ENCODE results near the gene ATF7.

ATF7 gene

DNA sequence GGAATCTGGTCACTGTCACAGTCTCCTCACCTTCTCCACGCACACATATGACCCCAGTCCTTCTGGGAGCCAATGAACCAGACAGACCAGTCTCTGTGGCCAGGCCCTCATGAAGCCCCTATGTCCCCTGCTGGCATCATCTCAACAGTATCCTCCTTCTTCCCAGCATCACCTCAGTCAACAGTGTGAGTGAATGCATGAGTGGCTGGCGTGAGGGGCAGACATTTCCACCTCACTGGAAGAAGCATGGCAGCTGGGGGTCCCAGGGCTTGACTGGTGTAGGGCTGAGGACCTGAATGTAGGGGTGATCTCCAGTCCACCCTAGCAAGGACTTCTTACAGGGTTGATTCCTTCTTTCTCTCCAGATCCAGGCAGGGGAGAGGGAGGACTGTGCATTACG is 128.7 kb downstream of the ATF7 start:
- no peak for TF ChIP-seq ZNF70 (CRISPR knock-in tag; IDR thresholded peaks at IDR 0.05)
- no peak for ATAC-seq

DNA sequence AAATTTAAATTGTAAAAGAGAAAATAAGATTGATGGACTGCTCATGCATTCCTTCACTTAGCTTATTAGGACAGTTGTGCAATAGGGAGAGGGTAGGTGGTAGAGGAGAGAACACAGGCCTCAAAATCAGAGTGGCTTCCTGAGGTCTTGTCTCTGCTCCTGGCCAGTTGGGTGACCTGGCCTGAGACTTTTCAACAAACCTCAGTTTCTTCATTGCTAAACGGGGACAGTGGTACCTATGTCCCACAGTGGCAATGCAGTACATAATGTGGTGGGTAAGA is 129.5 kb downstream of the ATF7 start:
- TF ChIP-seq PPARA (CRISPR knock-in tag; IDR thresholded peaks at IDR 0.05; ENCODE audit: borderline replicate concordance) (no peak), SNAI2 (CRISPR knock-in tag; IDR thresholded peaks at IDR 0.05) (no peak), CSDC2 (CRISPR knock-in tag; IDR thresholded peaks at IDR 0.05) (no peak), ZFP30 (CRISPR knock-in tag; IDR thresholded peaks at IDR 0.05) (no peak), ISL1 (CRISPR knock-in tag; IDR thresholded peaks at IDR 0.05) (no peak), ESRRG (CRISPR knock-in tag; IDR thresholded peaks at IDR 0.05) (no peak), ZC3H10 (CRISPR knock-in tag; IDR thresholded peaks at IDR 0.05) (no peak)
- TF ChIP-seq, protein P1, sequence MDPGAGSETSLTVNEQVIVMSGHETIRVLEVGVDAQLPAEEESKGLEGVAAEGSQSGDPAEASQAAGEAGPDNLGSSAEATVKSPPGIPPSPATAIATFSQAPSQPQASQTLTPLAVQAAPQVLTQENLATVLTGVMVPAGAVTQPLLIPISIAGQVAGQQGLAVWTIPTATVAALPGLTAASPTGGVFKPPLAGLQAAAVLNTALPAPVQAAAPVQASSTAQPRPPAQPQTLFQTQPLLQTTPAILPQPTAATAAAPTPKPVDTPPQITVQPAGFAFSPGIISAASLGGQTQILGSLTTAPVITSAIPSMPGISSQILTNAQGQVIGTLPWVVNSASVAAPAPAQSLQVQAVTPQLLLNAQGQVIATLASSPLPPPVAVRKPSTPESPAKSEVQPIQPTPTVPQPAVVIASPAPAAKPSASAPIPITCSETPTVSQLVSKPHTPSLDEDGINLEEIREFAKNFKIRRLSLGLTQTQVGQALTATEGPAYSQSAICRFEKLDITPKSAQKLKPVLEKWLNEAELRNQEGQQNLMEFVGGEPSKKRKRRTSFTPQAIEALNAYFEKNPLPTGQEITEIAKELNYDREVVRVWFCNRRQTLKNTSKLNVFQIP (CRISPR knock-in tag; IDR thresholded peaks at IDR 0.05; ENCODE audit: borderline replicate concordance, low read depth): no peak
- no peak for ATAC-seq

DNA sequence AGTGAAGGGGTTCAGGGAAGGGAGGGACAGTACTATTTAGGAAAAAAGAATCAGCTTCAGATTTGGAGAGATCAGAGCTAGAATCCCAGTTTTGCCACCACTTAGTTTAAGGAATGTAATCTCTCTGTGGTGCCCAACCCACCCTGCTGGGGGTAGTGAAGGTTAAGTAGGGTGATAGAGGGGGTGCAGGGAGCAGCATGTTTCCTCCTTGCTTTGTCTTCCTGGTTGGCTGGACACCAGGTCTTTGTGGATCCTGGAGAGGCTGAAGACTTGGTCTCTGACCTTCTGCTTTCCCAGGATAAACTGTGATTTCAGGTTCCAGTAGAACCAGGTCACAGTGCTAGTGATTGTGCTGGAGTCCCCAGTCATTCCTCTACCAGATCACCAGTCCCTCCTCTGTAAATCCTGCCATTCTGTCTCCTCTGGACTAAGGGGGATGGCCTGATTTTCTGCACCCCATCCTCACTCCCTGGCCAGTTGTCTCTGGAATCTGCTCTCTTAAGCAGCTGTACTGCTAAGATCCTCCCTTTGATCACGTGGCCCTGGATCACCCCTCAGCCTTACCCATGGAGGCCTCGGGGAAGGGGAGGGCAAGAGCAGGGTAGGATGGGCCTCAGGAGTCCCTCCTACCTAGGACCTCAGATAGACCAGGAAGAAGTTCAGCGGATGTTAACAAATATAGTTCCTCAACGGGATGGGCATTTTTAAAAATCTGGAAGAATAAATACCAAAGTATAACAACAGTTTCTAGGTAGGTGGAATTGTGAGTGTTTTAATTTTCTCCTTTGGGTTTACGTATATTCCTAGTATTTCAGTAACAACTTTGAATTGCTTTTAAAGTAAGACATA is 130.1 kb downstream of the ATF7 start:
- TF ChIP-seq CSDC2 (CRISPR knock-in tag; IDR thresholded peaks at IDR 0.05): no peak
- TF ChIP-seq ZFP30 (CRISPR knock-in tag; IDR thresholded peaks at IDR 0.05): no peak
- no peak for TF ChIP-seq ZNF70 (CRISPR knock-in tag; IDR thresholded peaks at IDR 0.05)
- TF ChIP-seq ARNTL (CRISPR knock-in tag; IDR thresholded peaks at IDR 0.05; ENCODE audit: borderline replicate concordance, low read depth): no peak
- TF ChIP-seq ZFP3 (CRISPR knock-in tag; IDR thresholded peaks at IDR 0.05): no peak
- no peak for TF ChIP-seq BACH2 (CRISPR knock-in tag; IDR thresholded peaks at IDR 0.05; ENCODE audit: borderline replicate concordance)
- TF ChIP-seq TCF4 (CRISPR knock-in tag; IDR thresholded peaks at IDR 0.05; ENCODE audit: borderline replicate concordance): no peak
- TF ChIP-seq, protein P2, sequence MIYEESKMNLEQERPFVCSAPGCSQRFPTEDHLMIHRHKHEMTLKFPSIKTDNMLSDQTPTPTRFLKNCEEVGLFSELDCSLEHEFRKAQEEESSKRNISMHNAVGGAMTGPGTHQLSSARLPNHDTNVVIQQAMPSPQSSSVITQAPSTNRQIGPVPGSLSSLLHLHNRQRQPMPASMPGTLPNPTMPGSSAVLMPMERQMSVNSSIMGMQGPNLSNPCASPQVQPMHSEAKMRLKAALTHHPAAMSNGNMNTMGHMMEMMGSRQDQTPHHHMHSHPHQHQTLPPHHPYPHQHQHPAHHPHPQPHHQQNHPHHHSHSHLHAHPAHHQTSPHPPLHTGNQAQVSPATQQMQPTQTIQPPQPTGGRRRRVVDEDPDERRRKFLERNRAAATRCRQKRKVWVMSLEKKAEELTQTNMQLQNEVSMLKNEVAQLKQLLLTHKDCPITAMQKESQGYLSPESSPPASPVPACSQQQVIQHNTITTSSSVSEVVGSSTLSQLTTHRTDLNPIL (CRISPR knock-in tag; IDR thresholded peaks at IDR 0.05; ENCODE audit: low read depth): no peak
- TF ChIP-seq, protein P1 (CRISPR knock-in tag; IDR thresholded peaks at IDR 0.05; ENCODE audit: borderline replicate concordance, low read depth): no peak
- TF ChIP-seq, protein P3, sequence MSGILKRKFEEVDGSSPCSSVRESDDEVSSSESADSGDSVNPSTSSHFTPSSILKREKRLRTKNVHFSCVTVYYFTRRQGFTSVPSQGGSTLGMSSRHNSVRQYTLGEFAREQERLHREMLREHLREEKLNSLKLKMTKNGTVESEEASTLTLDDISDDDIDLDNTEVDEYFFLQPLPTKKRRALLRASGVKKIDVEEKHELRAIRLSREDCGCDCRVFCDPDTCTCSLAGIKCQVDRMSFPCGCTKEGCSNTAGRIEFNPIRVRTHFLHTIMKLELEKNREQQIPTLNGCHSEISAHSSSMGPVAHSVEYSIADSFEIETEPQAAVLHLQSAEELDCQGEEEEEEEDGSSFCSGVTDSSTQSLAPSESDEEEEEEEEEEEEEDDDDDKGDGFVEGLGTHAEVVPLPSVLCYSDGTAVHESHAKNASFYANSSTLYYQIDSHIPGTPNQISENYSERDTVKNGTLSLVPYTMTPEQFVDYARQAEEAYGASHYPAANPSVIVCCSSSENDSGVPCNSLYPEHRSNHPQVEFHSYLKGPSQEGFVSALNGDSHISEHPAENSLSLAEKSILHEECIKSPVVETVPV (CRISPR knock-in tag; IDR thresholded peaks at IDR 0.05): no peak
- TF ChIP-seq RARB (CRISPR knock-in tag; IDR thresholded peaks at IDR 0.05): no peak
- ATAC-seq: no peak

DNA sequence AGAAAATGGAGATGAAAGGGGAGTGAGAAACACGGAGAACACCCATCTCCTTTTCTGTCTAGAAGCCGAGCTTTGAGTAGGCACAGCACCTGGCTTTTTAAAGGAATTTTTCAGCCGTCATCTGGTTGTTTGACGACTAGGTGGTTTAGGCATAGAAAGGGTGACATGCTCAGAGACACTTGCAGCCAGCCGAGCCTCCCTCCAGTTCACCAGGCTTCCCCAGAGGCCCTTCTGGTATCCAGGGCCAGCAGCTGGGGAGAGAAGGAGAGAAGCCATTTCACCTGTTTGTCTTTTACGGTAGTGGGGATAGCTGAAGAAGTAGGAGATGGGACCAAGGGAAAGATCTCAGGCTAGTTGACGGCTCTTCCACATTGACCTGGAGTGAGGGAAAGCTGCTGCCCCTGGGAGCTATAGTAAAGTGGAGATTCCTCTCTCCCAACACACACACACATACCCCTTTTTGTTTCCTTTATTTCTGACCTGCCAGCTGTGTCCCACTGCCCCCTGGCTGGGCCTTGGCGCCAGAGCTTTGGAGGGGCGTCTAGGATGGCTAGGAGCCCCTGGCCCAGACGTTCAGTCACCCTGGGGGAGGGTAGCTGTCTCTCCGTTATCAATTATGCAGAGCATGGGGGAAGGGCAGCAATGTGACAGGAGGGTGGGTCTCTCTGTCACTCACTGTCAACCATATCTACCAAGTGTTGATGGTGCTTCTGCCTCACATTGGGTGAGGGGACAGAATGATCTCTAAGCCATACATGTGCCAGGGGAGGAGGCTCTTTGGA is 132.4 kb downstream of the ATF7 start:
- no peak for TF ChIP-seq PPARA (CRISPR knock-in tag; IDR thresholded peaks at IDR 0.05; ENCODE audit: borderline replicate concordance)
- TF ChIP-seq ISL1 (CRISPR knock-in tag; IDR thresholded peaks at IDR 0.05): no peak
- TF ChIP-seq, protein P4, sequence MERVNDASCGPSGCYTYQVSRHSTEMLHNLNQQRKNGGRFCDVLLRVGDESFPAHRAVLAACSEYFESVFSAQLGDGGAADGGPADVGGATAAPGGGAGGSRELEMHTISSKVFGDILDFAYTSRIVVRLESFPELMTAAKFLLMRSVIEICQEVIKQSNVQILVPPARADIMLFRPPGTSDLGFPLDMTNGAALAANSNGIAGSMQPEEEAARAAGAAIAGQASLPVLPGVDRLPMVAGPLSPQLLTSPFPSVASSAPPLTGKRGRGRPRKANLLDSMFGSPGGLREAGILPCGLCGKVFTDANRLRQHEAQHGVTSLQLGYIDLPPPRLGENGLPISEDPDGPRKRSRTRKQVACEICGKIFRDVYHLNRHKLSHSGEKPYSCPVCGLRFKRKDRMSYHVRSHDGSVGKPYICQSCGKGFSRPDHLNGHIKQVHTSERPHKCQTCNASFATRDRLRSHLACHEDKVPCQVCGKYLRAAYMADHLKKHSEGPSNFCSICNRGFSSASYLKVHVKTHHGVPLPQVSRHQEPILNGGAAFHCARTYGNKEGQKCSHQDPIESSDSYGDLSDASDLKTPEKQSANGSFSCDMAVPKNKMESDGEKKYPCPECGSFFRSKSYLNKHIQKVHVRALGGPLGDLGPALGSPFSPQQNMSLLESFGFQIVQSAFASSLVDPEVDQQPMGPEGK (CRISPR knock-in tag; IDR thresholded peaks at IDR 0.05; ENCODE audit: borderline replicate concordance): no peak
- TF ChIP-seq, protein P5, sequence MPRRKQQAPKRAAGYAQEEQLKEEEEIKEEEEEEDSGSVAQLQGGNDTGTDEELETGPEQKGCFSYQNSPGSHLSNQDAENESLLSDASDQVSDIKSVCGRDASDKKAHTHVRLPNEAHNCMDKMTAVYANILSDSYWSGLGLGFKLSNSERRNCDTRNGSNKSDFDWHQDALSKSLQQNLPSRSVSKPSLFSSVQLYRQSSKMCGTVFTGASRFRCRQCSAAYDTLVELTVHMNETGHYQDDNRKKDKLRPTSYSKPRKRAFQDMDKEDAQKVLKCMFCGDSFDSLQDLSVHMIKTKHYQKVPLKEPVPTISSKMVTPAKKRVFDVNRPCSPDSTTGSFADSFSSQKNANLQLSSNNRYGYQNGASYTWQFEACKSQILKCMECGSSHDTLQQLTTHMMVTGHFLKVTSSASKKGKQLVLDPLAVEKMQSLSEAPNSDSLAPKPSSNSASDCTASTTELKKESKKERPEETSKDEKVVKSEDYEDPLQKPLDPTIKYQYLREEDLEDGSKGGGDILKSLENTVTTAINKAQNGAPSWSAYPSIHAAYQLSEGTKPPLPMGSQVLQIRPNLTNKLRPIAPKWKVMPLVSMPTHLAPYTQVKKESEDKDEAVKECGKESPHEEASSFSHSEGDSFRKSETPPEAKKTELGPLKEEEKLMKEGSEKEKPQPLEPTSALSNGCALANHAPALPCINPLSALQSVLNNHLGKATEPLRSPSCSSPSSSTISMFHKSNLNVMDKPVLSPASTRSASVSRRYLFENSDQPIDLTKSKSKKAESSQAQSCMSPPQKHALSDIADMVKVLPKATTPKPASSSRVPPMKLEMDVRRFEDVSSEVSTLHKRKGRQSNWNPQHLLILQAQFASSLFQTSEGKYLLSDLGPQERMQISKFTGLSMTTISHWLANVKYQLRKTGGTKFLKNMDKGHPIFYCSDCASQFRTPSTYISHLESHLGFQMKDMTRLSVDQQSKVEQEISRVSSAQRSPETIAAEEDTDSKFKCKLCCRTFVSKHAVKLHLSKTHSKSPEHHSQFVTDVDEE (CRISPR knock-in tag; IDR thresholded peaks at IDR 0.05): no peak
- TF ChIP-seq ZFP30 (CRISPR knock-in tag; IDR thresholded peaks at IDR 0.05): no peak
- TF ChIP-seq TOX (CRISPR knock-in tag; IDR thresholded peaks at IDR 0.05; ENCODE audit: borderline replicate concordance): no peak
- TF ChIP-seq ZNF8 (CRISPR knock-in tag; IDR thresholded peaks at IDR 0.05): no peak
- no peak for TF ChIP-seq ZC3H10 (CRISPR knock-in tag; IDR thresholded peaks at IDR 0.05)
- TF ChIP-seq ZFP3 (CRISPR knock-in tag; IDR thresholded peaks at IDR 0.05): no peak
- no peak for TF ChIP-seq RARB (CRISPR knock-in tag; IDR thresholded peaks at IDR 0.05)
- no peak for TF ChIP-seq CSDC2 (CRISPR knock-in tag; IDR thresholded peaks at IDR 0.05)
- TF ChIP-seq, protein P1 (CRISPR knock-in tag; IDR thresholded peaks at IDR 0.05; ENCODE audit: borderline replicate concordance, low read depth): no peak
- TF ChIP-seq SNAI2 (CRISPR knock-in tag; IDR thresholded peaks at IDR 0.05): no peak
- TF ChIP-seq GLIS3 (CRISPR knock-in tag; IDR thresholded peaks at IDR 0.05): no peak
- no peak; the same call in 2 of the 3 replicates for ATAC-seq
